ENCODE results near the gene CAT.

DNA sequence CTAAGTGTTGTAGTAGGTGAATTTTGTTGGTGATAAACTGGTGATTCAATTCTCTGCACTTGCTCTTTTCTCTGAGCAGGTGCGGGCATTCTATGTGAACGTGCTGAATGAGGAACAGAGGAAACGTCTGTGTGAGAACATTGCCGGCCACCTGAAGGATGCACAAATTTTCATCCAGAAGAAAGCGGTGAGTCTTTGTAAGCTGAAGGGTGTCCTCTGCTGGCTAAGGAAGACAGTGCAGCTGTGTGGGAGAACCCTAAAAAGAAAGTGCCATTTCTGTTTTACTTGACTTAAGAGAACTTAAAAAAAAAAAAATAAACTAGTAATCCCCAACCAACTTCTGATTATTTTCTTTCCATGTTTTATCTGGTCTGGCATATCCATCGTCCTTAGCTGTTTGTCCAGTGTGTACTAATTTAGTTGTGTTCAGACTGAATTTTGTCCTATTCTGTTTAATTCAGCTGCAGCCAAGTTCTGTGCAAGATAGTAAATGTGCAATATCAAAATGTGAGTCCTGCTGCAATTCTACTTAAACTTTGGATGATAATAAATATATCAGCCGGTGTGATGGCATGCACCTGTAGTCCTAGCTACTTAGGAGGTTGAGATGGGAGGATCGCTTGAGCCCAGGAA, 29.6 kb downstream of the CAT start:
- TF ChIP-seq EP300 (IDR thresholded peaks at IDR 0.05), result no peak
- peak in 1 of 3 experiments; percentile 42 for TF ChIP-seq CTCF (IDR thresholded peaks at IDR 0.05)
- no peak for TF ChIP-seq POLR2AphosphoS5 (IDR thresholded peaks at IDR 0.05)
